SJSA1 (cell line): ENCODE data around the gene ARHGAP8. TPM values are rescaled to one million over a fixed set of nuclear protein-coding genes. Genes with fewer than 3 reads are reported as not detected.
A peak's percentile ranks its signal among the peaks of the same experiment; 100 is the strongest.
"Not testable (repeated sequence)": the region's sequence is repeated elsewhere in the genome, so short reads cannot be mapped to it uniquely, and the experiment has no call there.

Source experiments
- DNase-seq, 2 experiments: peaks; one replicate each; pipeline ENCODE4 v3.0.0-alpha.2; 2015 to 2020; ENCODE audit warnings: low spot score in 2 of 2, low read depth in 1 of 2
- H3K27ac ChIP-seq: fragments of 250-450 bp; sonication (Bioruptor Pico); 2 replicates; pipeline ENCODE4 v1.5.1; 2020; ENCODE audit warnings: mild to moderate bottlenecking, moderate library complexity
- H3K27me3 ChIP-seq: fragments of 250-450 bp; sonication (Bioruptor Pico); replicated peaks from 2 replicates; pipeline ENCODE4 v1.5.1; 2020; ENCODE audit warnings: mild to moderate bottlenecking, moderate library complexity
- H3K36me3 ChIP-seq: fragments of 250-450 bp; sonication (Bioruptor Pico); 2 replicates; pipeline ENCODE4 v1.5.1; 2020; ENCODE audit warnings: mild to moderate bottlenecking
- H3K4me1 ChIP-seq: fragments of 250-450 bp; sonication (Bioruptor Pico); replicated peaks from 2 replicates; pipeline ENCODE4 v1.6.1; 2021; ENCODE audit warnings: mild to moderate bottlenecking
- H3K4me3 ChIP-seq: fragments of 250-450 bp; sonication (Bioruptor Pico); 2 replicates; pipeline ENCODE4 v1.5.1; 2020; ENCODE audit warnings: mild to moderate bottlenecking
- H3K9me3 ChIP-seq: fragments of 250-450 bp; sonication (Bioruptor Pico); replicated peaks from 2 replicates; pipeline ENCODE4 v1.5.1; 2020; ENCODE audit warnings: mild to moderate bottlenecking
- total RNA-seq: library from RNA; depleted of rRNA; stranded (reverse); fragments of >200 nt; shearing (Covaris generic); gene quantifications from 2 replicates; pipeline ENCODE4 v1.2.3, GENCODE V29; 2014

Gene ARHGAP8
- total RNA-seq, 1 experiment from 2014 or later: not detected

DNA sequence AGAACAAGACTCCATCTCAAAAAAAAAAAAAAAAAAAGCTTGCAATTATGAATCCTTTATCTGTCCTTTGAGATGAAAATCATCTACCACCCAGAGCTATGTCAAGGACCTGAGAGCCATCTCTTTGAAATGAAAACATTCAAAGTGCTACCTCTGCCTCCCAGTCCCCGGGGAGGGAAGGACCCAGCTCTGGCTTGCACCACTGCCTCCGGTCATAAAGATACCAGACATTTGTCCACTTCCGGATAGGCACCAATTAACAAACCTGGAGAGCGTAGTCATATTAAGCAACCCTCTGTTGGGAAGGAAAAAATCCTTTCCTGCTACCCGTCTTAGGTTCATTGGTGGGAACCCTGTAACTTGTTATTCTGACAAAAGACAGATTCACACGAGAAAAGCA, 98.6 kb downstream of the ARHGAP8 start:
- DNase-seq: no peak
- no peaks in the 10 kb centered on the region for H3K4me1 ChIP-seq
- H3K27ac ChIP-seq: no peak overlapping the region

DNA sequence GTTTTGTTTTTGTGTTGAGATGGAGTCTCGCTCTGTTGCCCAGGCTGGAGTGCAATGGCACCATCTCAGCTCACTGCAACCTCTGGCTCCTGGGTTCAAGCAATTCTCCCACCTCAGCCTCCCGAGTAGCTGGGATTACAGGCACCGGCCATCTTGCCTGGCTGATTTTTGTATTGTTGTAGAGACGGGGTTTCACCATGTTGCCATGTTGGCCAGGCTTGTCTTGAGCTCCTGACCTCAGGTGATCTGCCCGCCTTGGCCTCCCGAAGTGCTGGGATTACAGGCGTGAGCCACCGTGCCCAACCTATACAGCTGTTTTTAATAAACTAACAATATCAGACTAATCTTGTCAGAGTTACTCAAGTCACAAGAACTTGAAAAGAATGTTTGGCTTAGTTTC, 102.3 kb downstream of the ARHGAP8 start:
- not testable (repeated sequence) for H3K4me1 ChIP-seq, H3K4me3 ChIP-seq, H3K9me3 ChIP-seq, H3K27me3 ChIP-seq, H3K27ac ChIP-seq, H3K36me3 ChIP-seq
- DNase-seq: peak in 1 of 2 experiments; percentile 13

More for the DNA sequence above, 98.6 kb downstream of the ARHGAP8 start:
- Histone ChIP-seq H3K27me3 (no peaks in the 10 kb centered on the region), H3K4me3 (no peak overlapping the region), H3K9me3 (no peaks in the 10 kb centered on the region), H3K36me3 (no peaks in the 10 kb centered on the region)

DNA sequence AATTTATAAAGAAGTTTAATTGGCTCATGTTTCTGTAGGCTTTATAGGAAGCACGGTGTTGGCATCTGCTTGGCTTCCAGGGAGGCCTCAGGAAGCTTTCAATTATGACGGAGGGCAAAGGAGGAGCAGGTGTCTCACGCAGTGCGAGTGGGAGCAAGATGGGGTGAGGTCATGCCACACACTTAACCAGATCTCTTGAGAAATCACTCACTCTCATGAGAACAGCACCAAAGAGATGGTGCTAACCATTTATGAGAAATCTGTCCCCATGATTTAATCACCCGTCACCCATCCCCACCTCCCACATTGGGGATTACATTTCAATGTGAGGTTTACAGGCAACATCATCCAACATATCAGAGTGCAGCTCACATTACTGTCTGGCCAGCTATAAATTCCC, 103.5 kb downstream of the ARHGAP8 start:
- Histone ChIP-seq H3K36me3 (no peaks in the 10 kb centered on the region), H3K27me3 (no peaks in the 10 kb centered on the region), H3K9me3 (no peaks in the 10 kb centered on the region), H3K27ac (no peak overlapping the region), H3K4me3 (no peak overlapping the region), H3K4me1 (no peaks in the 10 kb centered on the region)
- DNase-seq: peak in 1 of 2 experiments; percentile 9

DNA sequence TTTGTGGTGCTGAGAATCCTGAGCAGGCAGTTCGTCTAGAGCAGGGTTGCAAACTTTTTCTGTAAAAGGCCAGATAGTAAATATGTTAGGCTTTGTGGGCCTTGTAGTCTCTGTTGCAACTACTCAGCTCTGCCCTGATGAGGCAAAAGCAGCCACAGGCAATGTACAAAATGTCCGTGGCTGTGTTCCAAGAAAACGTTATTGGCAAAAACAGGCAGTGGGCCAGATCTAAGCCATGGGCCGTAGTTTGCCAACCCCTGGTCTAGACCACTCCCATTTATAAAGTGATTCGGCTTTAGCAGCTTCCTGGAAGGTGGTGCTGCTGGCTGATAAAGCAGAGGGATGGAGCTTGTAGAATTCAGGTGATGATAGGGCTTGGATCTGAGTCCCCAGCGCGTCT, 106.4 kb downstream of the ARHGAP8 start:
- not testable (repeated sequence) for H3K27me3 ChIP-seq, H3K4me1 ChIP-seq, H3K4me3 ChIP-seq, H3K27ac ChIP-seq, H3K36me3 ChIP-seq, DNase-seq, H3K9me3 ChIP-seq

- no peaks in the 10 kb centered on the region for H3K27me3 ChIP-seq
- H3K9me3 ChIP-seq: no peaks in the 10 kb centered on the region
- no peaks in the 10 kb centered on the region for H3K4me1 ChIP-seq
- no peaks in the 10 kb centered on the region for H3K36me3 ChIP-seq
- no peak overlapping the region for H3K27ac ChIP-seq
- H3K4me3 ChIP-seq: no peak overlapping the region
- DNase-seq: no peak
Measured at GRCh38 chr22:44859641-44860040, 107.3 kb downstream of the ARHGAP8 start.

DNA sequence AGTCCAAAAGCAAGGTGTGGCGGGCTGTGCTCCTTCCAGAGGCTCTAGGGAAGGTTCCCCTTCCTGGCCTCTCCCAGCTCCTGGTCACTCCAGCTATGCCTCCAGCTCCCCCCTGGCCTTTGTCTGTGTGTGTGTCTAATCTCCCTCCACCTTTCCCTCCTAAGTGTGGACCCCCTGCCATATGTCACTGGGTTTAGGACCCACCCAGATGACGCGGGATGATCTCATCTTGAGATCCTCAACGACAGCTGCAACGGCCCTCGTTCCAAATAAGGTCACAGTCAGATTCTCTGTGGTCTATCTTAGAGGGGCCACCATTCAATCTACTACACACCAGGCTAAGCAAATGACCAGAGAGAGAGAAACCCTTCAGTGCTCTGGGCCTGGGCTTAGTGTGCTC, 107.9 kb downstream of the ARHGAP8 start:
- Histone ChIP-seq H3K4me1 (no peaks in the 10 kb centered on the region), H3K36me3 (no peaks in the 10 kb centered on the region), H3K27me3 (no peaks in the 10 kb centered on the region), H3K27ac (no peak overlapping the region), H3K9me3 (no peaks in the 10 kb centered on the region), H3K4me3 (no peak overlapping the region)
- DNase-seq: no peak

DNA sequence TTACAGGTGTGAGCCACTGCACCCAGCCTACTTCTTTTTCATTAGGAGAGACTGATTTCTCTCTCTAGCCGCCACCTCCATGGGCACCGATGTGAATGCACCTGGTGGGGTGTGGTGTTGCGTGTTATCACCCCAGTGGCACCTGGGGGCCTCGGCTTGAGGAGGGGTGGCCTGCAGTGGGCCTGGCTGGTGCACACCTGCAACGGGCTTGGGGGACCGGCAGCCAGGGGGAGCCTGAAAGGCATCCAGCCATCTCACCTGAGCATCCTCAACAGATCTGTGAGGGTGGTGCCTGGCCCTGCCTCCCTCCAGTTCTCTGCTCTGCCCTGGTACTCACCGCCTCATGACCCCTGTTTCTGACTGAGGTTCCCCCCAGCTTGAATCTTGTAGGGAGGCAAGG, 108.9 kb downstream of the ARHGAP8 start:
- Histone ChIP-seq H3K4me3 (no peak overlapping the region), H3K27me3 (no peaks in the 10 kb centered on the region), H3K27ac (no peak overlapping the region), H3K4me1 (no peaks in the 10 kb centered on the region), H3K36me3 (no peaks in the 10 kb centered on the region), H3K9me3 (no peaks in the 10 kb centered on the region)
- no peak for DNase-seq

GRCh38 chr22:44862281-44862680, 109.9 kb downstream of the ARHGAP8 start:
- Histone ChIP-seq H3K36me3 (no peaks in the 10 kb centered on the region), H3K9me3 (no peaks in the 10 kb centered on the region), H3K4me1 (no peaks in the 10 kb centered on the region), H3K27me3 (no peaks in the 10 kb centered on the region), H3K4me3 (no peak overlapping the region), H3K27ac (no peak overlapping the region)
- DNase-seq: no peak

DNA sequence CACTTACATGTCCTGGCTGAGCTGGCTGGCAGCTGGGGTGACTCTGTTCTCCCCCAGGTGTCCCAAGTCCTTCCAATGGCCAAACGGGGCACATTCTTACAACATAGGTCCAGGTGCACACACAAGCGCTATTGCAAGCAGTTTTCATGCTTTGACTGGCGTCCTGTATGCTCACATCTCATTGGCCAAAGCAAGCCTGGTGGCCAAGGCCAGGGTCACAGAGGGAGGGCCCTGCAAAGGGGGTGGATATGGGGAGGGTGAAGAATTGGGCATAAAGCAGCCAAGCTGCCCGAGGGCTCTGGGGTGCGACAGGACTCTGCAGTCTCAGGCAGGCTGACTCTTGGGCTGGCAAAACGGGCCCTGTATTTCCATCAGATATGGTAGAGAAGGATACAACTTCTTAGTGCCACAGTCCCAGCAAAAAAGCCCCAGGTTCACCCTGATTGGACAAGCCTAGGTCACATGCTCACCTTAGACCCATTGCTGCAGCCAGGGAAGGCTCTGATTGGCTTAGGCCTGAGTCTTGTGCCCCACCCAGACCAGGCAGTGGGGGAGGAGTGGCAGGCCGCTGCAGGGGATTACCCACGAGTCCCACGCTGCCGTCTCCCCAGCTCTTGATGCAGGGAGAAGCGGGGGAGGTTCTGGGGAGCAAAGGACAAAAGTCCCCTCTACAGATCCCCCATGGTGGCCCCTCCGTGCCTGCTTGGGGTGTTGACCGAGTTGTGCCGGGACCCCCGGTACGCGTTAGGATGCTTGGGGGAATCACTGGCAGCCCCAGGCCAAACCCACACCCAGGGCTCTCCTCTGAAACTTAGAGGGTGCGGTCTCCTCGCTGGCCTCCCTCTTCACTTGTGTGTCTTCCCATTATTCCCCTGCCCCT, 110.8 kb downstream of the ARHGAP8 start:
- H3K4me1 ChIP-seq: no peaks in the 10 kb centered on the region
- H3K27ac ChIP-seq: no peak overlapping the region
- H3K27me3 ChIP-seq: no peaks in the 10 kb centered on the region
- H3K4me3 ChIP-seq: no peak overlapping the region
- DNase-seq: no peak
- H3K9me3 ChIP-seq: no peaks in the 10 kb centered on the region
- no peaks in the 10 kb centered on the region for H3K36me3 ChIP-seq

GRCh38 chr22:44865193-44866057, 113.0 kb downstream of the ARHGAP8 start:
- H3K9me3 ChIP-seq: no peaks in the 10 kb centered on the region
- H3K27ac ChIP-seq: no peak overlapping the region
- H3K27me3 ChIP-seq: no peaks in the 10 kb centered on the region
- DNase-seq: no peak
- no peaks in the 10 kb centered on the region for H3K36me3 ChIP-seq
- H3K4me1 ChIP-seq: no peaks in the 10 kb centered on the region
- H3K4me3 ChIP-seq: no peak overlapping the region

DNA sequence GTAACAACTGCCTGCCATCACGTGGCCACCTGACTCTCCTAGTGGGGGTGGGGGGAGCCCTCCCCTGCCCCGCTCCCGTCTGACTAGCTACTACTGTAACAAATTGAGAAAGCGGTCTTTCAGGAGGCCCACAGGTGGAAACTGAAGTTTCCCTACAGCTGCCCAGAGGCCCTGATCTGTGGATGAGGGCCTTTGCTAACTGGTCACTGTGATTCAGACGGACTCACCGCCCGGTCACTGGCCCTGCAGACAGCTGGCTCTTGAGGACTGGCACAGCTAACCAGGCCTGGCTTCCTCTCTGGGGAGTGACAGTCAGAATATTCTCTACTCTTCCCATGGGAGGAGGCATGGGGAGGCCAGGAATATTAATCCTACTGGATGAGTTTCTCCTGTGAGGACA, 116.8 kb downstream of the ARHGAP8 start:
- Histone ChIP-seq H3K27ac (no peak overlapping the region), H3K4me3 (no peak overlapping the region), H3K27me3 (no peaks in the 10 kb centered on the region), H3K36me3 (no peaks in the 10 kb centered on the region), H3K4me1 (no peaks in the 10 kb centered on the region), H3K9me3 (peaks cover 6% of the 10 kb centered on the region; the same call in 1 of the 2 replicates)
- no peak for DNase-seq

GRCh38 chr22:44870021-44870420, 117.6 kb downstream of the ARHGAP8 start:
- no peaks in the 10 kb centered on the region for H3K4me1 ChIP-seq
- H3K27ac ChIP-seq: no peak overlapping the region
- peaks cover 6% of the 10 kb centered on the region; the same call in 1 of the 2 replicates for H3K9me3 ChIP-seq
- H3K4me3 ChIP-seq: no peak overlapping the region
- no peaks in the 10 kb centered on the region for H3K27me3 ChIP-seq
- H3K36me3 ChIP-seq: no peaks in the 10 kb centered on the region
- DNase-seq: no peak

GRCh38 chr22:44871782-44872181, 119.4 kb downstream of the ARHGAP8 start:
- Histone ChIP-seq H3K27me3 (no peaks in the 10 kb centered on the region), H3K36me3 (no peaks in the 10 kb centered on the region), H3K4me1 (no peaks in the 10 kb centered on the region), H3K27ac (no peak overlapping the region), H3K4me3 (no peak overlapping the region), H3K9me3 (peaks cover 6% of the 10 kb centered on the region; the same call in 1 of the 2 replicates)
- no peak for DNase-seq

GRCh38 chr22:44876921-44877320, 124.5 kb downstream of the ARHGAP8 start:
- Histone ChIP-seq H3K4me3 (no peak overlapping the region), H3K36me3 (no peaks in the 10 kb centered on the region), H3K27ac (no peak overlapping the region), H3K9me3 (peaks cover under 1% of the 10 kb centered on the region; the same call in 1 of the 2 replicates), H3K27me3 (no peaks in the 10 kb centered on the region), H3K4me1 (no peaks in the 10 kb centered on the region)
- DNase-seq: no peak
